ENCODE data around the gene CENPB.

The CENPB gene

GRCh38 chr20:3788685-3789155 lies 2.2 kb upstream of the CENPB start:
- DNase-seq (ENCODE audit: low read depth): no peak

- no peak for DNase-seq (ENCODE audit: low read depth)
Measured at GRCh38 chr20:3787324-3788014, 929 bp upstream of the CENPB start.

GRCh38 chr20:3786126-3786484 lies 435 bp downstream of the CENPB start:
- no peak for DNase-seq (ENCODE audit: low read depth)

- DNase-seq (ENCODE audit: low read depth): no peak
Measured at GRCh38 chr20:3785240-3786125, 1.1 kb downstream of the CENPB start.

- no peak for DNase-seq (ENCODE audit: low read depth)
Measured at GRCh38 chr20:3784863-3785239, 1.7 kb downstream of the CENPB start.

- no peak for DNase-seq (ENCODE audit: low read depth)
Measured at GRCh38 chr20:3784216-3784853, 2.2 kb downstream of the CENPB start.

GRCh38 chr20:3783511-3784195 lies 2.9 kb downstream of the CENPB start:
- DNase-seq (ENCODE audit: low read depth): no peak

- DNase-seq (ENCODE audit: low read depth): no peak
Measured at GRCh38 chr20:3783068-3783489, 3.5 kb downstream of the CENPB start.

- no peak for DNase-seq (ENCODE audit: low read depth)
Measured at GRCh38 chr20:3782597-3782996, 3.9 kb downstream of the CENPB start.

- DNase-seq (ENCODE audit: low read depth): no peak
Measured at GRCh38 chr20:3781153-3781910, 5.2 kb downstream of the CENPB start, which contains the start of gene SPEF1. SPEF1 (minus strand) TSS chr20:3781448; CDS start chr20:3781287, 161 bp downstream.

- DNase-seq (ENCODE audit: low read depth): no peak
Measured at GRCh38 chr20:3778976-3779375, 7.6 kb downstream of the CENPB start.

- DNase-seq (ENCODE audit: low read depth): no peak
Measured at GRCh38 chr20:3777716-3778629, 8.6 kb downstream of the CENPB start.

GRCh38 chr20:3777381-3777715 lies 9.2 kb downstream of the CENPB start:
- no peak for DNase-seq (ENCODE audit: low read depth)

GRCh38 chr20:3775457-3776108 lies 11.0 kb downstream of the CENPB start:
- DNase-seq (ENCODE audit: low read depth): no peak

GRCh38 chr20:3771552-3772058 lies 14.9 kb downstream of the CENPB start:
- no peak for DNase-seq (ENCODE audit: low read depth)

- DNase-seq (ENCODE audit: low read depth): peak; percentile 71
Measured at GRCh38 chr20:3768342-3769130, 18.0 kb downstream of the CENPB start.

GRCh38 chr20:3767427-3768341 lies 18.9 kb downstream of the CENPB start, which contains the start of gene ADISSP:
ADISSP (minus strand) TSS chr20:3767753; CDS start chr20:3760100, 7,653 bp downstream.
- DNase-seq (ENCODE audit: low read depth): peak; percentile 90

GRCh38 chr20:3767110-3767426 lies 19.5 kb downstream of the CENPB start:
- no peak for DNase-seq (ENCODE audit: low read depth)
